Keratinocyte (primary cell): ENCODE data around the gene THEM4.

ENCODE experiments used
- EZH2 ChIP-seq: IDR thresholded peaks from one replicate; pipeline ENCODE4 v1.6.1; 2012; ENCODE audit warnings: inconsistent platforms, mild to moderate bottlenecking, low read length, moderate library complexity
- TF ChIP-seq, protein P1 (sequence below), 3 experiments: IDR thresholded peaks in 1 of 3; conservative IDR thresholded peaks in 1 of 3; optimal IDR thresholded peaks in 1 of 3; 2 replicates in 2 of 3; 3 replicates in 1 of 3; pipeline versions ENCODE3 to v1.5.1; 2011; ENCODE audit warnings: low read length in 3 of 3, mild to moderate bottlenecking in 3 of 3, moderate library complexity in 2 of 3, control low read depth in 1 of 3, inconsistent platforms in 1 of 3; ENCODE audit not compliant: insufficient read depth in 2 of 3; ENCODE audit errors: extremely low read depth in 1 of 3

DNA sequence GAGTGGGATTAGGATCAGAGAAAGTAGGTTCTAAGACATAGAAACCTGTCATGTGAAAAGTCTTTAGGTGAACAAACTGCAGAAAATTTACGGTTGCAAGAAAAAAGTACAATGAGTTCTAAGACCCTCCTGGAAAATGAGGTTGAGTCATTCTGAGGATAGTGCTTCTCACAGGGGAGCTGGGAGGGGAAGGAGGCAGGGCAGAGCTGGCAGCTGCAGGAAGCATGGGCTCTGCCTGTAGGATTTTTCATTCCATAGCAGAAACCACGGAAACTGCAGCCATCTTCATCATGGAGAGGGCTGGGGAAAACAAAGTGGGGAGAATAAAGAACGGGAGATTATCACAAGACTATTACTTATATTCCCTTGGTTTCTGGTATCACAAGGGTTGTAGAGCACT lies 25.8 kb upstream of the THEM4 start:
- TF ChIP-seq, protein P1, sequence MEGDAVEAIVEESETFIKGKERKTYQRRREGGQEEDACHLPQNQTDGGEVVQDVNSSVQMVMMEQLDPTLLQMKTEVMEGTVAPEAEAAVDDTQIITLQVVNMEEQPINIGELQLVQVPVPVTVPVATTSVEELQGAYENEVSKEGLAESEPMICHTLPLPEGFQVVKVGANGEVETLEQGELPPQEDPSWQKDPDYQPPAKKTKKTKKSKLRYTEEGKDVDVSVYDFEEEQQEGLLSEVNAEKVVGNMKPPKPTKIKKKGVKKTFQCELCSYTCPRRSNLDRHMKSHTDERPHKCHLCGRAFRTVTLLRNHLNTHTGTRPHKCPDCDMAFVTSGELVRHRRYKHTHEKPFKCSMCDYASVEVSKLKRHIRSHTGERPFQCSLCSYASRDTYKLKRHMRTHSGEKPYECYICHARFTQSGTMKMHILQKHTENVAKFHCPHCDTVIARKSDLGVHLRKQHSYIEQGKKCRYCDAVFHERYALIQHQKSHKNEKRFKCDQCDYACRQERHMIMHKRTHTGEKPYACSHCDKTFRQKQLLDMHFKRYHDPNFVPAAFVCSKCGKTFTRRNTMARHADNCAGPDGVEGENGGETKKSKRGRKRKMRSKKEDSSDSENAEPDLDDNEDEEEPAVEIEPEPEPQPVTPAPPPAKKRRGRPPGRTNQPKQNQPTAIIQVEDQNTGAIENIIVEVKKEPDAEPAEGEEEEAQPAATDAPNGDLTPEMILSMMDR (optimal IDR thresholded peaks at IDR 0.05 in 1 of 3, IDR thresholded peaks at IDR 0.05 in 1 of 3, conservative IDR thresholded peaks at IDR 0.05 in 1 of 3; ENCODE audit: extremely low read depth in 1 of 3, insufficient read depth in 2 of 3, low read length in 3 of 3), result no peak
- no peak for TF ChIP-seq EZH2
